GM19395 (cell line): Measurements from ENCODE around the gene DLGAP1.

Source experiments
- ATAC-seq: cut with Tn5 transposase; IDR thresholded peaks from one replicate; pipeline ENCODE4 v1.9.1; 2021; ENCODE audit warnings: mild to moderate bottlenecking, moderate library complexity; ENCODE audit not compliant: unreplicated experiment

Gene DLGAP1

GRCh38 chr18:4016391-4017049 is 438.6 kb downstream of the DLGAP1 start:
- ATAC-seq, result no peak

GRCh38 chr18:4007846-4008245 is 447.3 kb downstream of the DLGAP1 start:
- ATAC-seq, result no peak

- no peak for ATAC-seq
Measured at GRCh38 chr18:4004183-4004829, 450.8 kb downstream of the DLGAP1 start.

- no peak for ATAC-seq
Measured at GRCh38 chr18:3998698-3999333, 456.3 kb downstream of the DLGAP1 start.

GRCh38 chr18:3995476-3996102 is 459.5 kb downstream of the DLGAP1 start:
- peak; percentile 74 for ATAC-seq

- ATAC-seq, result no peak
Measured at GRCh38 chr18:3993941-3994687, 461.0 kb downstream of the DLGAP1 start.

- no peak for ATAC-seq
Measured at GRCh38 chr18:3985664-3986063, 469.4 kb downstream of the DLGAP1 start.

- no peak for ATAC-seq
Measured at GRCh38 chr18:3985020-3985419, 470.1 kb downstream of the DLGAP1 start.

GRCh38 chr18:3984163-3984757 is 470.8 kb downstream of the DLGAP1 start:
- no peak for ATAC-seq

GRCh38 chr18:3983351-3983969 is 471.6 kb downstream of the DLGAP1 start:
- no peak for ATAC-seq

- no peak for ATAC-seq
Measured at GRCh38 chr18:3982541-3982940, 472.6 kb downstream of the DLGAP1 start.

- no peak for ATAC-seq
Measured at GRCh38 chr18:3979024-3979423, 476.1 kb downstream of the DLGAP1 start.

- no peak for ATAC-seq
Measured at GRCh38 chr18:3973191-3973850, 481.8 kb downstream of the DLGAP1 start.

- no peak for ATAC-seq
Measured at GRCh38 chr18:3972291-3972930, 482.7 kb downstream of the DLGAP1 start.

GRCh38 chr18:3970929-3971328 is 484.2 kb downstream of the DLGAP1 start:
- ATAC-seq, result no peak

- no peak for ATAC-seq
Measured at GRCh38 chr18:3967359-3968180, 487.5 kb downstream of the DLGAP1 start.

GRCh38 chr18:3966642-3967358 is 488.3 kb downstream of the DLGAP1 start:
- no peak for ATAC-seq

- ATAC-seq, result no peak
Measured at GRCh38 chr18:3966246-3966641, 488.9 kb downstream of the DLGAP1 start.
